Stimulated activated CD4-positive, alpha-beta T cell treated with anti-CD3 and anti-CD28 coated beads, Interleukin-1b, Interleukin-23, amount 100 ng/mL, for 48 hours (primary cell): ENCODE data around the gene IFIT3.
"Not testable (repeated sequence)": the region's sequence is repeated elsewhere in the genome, so short reads cannot be mapped to it uniquely, and the experiment has no call there.

ENCODE experiments used
- DNase-seq: peaks from one replicate; pipeline ENCODE4 v3.0.0-alpha.2; 2020

The IFIT3 gene

GRCh38 chr10:89327803-89328441 is at the start of gene IFIT3:
Gene IFIT3 (plus strand): TSS chr10:89327997. CDS start chr10:89328074, 77 bp downstream.
- no peak for DNase-seq

GRCh38 chr10:89278034-89278535 is 49.7 kb upstream of the IFIT3 start:
- DNase-seq, result no peak

- no peak for DNase-seq
These were observed 48.9 kb upstream of the IFIT3 start for GRCh38 chr10:89278900-89279392.

GRCh38 chr10:89279421-89279869 is 48.4 kb upstream of the IFIT3 start:
- DNase-seq, result no peak

DNA sequence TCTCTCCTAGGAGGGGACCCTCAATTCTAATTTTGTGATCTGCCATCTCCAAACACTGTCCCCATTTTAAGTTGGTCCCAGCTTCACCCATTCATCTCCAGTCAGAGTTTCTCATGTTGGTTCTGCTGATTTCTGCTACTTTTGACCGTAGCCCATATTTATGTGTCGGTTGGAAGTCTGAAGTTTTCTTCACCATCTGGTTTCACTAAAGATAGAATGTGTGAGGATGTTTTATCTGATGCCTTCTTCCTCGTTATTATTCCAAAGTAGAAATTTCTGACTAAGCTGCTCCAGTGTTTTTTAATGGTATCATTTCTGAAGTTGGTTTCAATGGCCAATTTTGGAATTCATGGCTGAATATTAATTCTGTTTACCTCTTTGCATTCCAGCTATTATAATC is 47.3 kb upstream of the IFIT3 start:
- DNase-seq, result no peak

GRCh38 chr10:89281606-89282395 is 46.0 kb upstream of the IFIT3 start:
- DNase-seq, result no peak

DNA sequence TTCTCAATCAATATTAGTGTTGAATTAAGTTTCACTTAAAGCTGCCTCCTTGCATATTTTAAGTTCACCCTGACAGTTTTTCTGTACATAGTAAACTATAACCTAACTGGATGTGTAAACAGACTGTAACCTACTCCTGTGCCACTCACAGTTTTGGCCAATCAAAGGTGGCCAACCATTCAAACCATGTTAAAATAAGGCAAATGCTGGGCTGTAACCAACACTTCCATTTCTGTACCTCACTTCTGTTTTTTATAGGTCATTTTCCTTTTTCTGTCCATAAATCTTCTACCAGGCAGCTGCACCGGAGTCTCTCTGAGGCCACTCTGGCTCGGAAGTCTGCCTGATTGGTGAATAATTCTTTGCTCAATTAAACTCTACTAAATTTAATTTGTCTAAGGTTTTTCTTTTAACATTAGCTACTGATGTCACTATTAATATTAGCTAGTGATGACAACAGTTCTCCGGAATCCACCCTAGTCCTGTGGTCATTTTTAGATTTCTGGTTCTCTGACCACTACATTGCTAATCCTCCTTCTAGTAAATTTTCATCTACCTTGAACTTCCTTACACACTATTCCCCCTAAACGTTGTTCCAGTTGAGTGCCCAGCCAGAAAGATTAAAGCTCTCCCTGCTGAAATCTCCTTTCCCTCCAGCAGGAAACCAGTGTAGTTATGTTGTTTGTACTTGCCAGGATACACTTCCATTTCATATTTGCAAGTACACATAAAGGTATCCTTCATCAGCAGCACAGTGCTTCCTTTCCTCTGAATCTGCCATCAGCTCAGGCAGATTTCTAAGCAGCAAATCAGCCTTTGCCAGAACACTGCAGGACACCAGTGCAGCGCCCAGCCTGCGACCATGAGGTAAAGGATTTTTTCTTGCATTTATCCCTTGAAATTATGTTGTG is 44.5 kb upstream of the IFIT3 start:
- no peak for DNase-seq

- no peak for DNase-seq
These were observed 43.8 kb upstream of the IFIT3 start for GRCh38 chr10:89283936-89284475.

GRCh38 chr10:89284711-89285110 is 43.1 kb upstream of the IFIT3 start:
- not testable (repeated sequence) for DNase-seq

DNA sequence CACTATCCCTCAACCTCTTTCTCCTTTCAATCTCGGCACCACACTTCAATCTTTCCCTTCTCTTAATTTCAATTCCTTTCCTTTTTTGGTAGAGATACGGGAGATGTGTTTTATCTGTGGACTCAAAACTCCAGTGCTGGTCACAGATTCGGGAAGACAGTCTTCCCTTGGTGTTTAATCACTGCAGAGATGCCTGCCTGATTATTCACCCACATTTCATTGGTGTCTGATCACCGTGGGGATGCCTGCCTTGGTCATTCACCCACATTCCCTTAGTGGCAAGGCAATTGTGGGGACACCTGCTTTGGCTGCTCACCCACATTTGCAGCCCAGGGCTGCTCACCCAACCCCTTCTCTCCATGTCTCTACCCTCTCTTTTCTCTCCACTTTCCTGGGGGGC is 42.5 kb upstream of the IFIT3 start:
- DNase-seq, result not testable (repeated sequence)

DNA sequence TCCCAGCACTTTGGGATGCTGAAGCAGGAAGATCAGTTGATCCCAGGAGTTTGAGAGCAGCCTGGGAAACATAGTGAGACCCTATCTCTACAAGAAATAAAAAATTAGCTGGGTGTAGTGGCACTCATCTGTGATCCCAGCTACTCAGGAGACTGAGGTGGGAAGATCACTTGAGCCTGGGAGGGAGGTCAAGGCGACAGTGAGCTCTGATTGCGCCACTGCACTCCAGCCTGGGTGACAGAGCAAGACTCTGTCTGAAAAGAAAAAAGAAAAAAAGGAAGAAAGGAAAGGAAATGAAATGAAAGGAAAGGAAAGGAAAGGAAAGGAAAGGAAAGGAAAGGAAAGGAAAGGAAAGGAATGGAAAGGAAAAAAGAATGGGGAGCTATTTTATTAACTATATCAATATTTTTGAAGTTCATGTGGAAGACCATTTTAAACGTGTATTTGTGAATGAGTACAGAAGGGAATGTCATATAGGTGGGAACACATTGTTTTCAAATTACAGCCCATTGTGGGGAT is 33.0 kb upstream of the IFIT3 start:
- DNase-seq, result no peak

DNA sequence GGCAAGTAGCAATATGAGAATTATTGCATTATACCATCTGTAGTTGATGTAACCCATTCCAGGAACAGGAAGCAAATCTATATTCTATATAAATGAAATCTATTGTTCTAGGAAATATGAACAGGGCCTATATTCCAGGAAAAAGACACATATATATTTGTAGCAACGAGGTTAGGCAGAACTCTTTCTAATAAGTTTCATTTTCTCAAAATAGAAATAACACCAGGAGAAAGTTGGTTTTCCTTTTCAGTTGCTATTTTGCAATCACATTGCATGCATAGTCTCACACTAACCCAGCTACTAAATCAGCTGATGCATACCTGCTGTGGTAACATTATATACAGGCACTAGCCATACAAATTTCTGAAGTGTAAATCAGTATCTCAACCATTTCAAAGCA is 32.2 kb upstream of the IFIT3 start:
- DNase-seq, result no peak

GRCh38 chr10:89296220-89296648 is 31.6 kb upstream of the IFIT3 start:
- no peak for DNase-seq

DNA sequence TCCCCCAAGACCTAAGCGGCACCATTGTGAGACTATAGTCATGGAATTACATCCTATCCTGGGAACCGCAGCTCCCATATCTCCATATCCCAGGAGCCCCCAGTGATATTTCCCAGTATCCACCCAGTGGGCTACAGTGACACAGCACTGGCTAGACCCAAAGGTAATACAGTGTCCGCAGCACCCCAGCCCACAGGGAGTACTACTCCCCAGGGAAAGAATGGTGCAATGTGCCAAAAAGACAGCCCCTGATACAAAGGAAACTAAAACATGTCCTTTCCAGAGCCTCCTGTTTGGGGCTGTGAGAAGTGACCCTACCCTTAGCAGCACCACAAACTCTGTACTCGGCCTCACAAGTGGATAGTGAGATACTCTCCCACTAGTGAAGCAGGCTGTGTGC is 30.4 kb upstream of the IFIT3 start:
- DNase-seq, result no peak

DNA sequence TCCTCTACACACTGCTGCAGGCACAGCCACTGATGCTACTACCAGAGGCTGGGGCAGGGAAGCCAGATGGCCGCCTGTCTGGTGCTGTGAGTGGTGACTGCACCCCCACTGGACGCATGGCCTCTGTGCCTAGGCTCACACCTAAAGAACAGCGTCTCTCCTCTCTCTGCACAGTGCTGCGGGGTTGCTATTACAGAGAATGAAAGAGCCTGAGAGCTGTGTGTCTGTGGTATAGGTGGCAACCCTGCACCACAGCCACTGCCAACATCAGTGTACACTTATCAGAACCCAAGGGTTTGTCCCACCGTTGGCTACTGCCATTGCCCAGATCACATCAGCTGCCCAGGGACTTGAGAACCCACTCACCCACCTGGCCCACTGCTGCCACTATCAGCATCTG is 30.0 kb upstream of the IFIT3 start:
- DNase-seq, result no peak

DNA sequence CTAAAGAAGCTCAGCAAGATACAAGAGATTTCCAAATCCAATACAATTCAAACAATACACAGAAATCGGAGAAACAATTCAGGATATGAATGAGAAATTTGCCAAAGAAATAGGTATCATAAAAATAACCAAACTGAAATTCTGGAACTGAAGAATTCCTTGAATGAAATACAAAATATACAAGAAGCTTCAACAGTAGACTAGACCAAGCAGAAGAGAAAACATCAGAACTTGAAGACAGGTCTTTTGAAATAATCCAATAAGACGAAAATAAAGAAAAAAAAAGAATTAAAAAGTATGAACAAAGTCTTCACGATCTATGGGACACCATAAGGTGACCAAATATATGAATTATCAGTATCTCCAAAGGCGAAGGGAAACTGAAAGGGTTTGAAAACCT is 28.8 kb upstream of the IFIT3 start:
- no peak for DNase-seq

DNA sequence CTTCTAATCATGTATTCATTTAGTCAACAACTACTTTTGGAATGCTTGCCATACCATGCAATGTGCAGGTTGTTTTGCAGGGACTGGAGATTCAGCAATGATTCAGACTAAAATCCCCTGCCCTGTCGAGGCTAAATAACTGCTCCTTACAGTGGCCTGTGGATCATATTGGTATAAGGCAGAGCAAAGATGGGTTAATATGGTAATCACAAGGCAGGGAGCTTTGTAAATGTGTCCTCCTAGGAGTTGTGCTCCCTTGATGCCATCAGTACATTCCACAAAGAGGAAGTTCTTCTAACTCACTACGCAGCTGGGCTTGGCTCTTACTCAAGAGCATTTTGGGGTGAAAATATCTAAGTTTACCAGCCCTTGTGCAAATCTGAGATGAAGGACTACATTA is 26.6 kb upstream of the IFIT3 start:
- no peak for DNase-seq

DNA sequence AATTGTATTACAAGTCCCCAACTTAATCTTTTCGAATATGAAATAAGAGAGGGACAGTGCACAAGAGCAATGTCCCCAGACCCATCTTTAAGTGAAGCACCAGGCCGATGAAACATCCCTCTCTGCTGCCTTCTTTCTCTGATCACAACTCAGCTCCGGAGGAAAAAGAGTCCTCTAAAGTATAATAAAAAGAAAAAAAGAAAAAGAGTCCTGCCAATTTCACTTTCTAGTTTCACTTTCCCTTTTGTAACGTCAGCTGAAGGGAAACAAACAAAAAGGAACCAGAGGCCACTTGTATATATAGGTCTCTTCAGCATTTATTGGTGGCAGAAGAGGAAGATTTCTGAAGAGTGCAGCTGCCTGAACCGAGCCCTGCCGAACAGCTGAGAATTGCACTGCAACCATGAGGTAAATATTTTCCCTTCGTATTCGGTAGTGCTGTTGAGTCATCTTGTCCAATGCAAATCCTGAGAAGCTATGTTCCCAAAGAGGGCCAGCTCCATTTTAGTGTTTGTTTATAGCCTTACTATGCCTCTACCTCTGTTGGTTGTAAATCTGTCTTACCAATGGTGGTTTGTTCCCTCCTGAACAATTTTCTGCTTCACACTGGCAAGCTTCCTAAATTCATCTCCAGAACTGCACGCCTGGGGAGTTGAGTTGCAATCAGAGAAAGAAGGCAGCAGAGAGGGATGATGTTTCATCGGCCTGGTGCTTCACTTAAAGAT is 25.9 kb upstream of the IFIT3 start, which contains the start of gene IFIT2:
Gene IFIT2, plus strand, starts transcription at position 326 of the 725 bp plus-strand sequence. Its CDS starts 78 bp downstream, at position 404.
- no peak for DNase-seq

- DNase-seq, result no peak
These were observed 25.2 kb upstream of the IFIT3 start for GRCh38 chr10:89302625-89303024.

DNA sequence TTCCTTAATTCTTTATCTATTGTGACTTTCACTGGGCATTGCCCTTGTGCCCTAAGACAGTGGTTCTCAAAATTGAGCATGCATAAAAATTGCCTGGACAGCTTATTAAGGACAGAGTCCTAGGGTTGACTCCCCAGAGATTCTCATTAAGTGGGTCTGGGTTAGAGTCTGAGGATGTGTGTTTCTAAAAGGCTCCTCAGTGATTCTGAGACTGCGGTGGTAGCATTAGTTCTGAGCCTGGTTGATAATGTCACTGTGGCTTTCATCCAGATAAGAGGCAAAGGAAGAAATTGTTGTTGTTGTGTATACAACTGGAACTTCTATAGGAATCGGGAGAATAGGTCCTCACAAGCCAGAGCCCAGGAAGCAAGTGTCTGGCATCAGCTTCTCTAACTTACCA is 24.6 kb upstream of the IFIT3 start:
- no peak for DNase-seq

DNA sequence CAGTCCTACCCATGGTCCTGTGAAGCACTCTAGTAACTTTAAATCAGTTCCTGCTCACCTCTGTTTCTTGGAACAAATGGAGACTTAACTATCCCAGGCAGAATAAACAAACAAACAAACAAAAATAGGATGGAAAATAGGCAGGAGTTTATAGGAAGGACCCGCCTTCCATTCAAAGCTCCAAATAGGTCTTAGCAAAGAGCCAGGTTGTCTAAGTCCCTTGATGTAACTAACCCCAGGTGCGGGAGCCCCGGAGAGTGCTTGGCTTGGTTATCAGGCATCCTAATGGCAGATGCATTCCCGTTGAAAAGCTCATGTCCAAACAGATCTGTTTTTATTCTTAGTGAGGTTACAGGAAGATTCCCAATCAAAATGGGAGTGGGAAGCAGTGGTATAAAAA is 23.8 kb upstream of the IFIT3 start:
- DNase-seq, result no peak

GRCh38 chr10:89304446-89304845 is 23.4 kb upstream of the IFIT3 start:
- DNase-seq, result no peak
